SK-N-DZ (cell line): Measurements from ENCODE around the gene SLC18A2.

Experiments used
- DNase-seq: peaks from one replicate; pipeline ENCODE4 v3.0.0-alpha.2; 2015; ENCODE audit warnings: low spot score

The SLC18A2 gene

GRCh38 chr10:117312430-117312829 lies 71.5 kb downstream of the SLC18A2 start:
- no peak for DNase-seq

GRCh38 chr10:117313641-117314040 lies 72.7 kb downstream of the SLC18A2 start:
- no peak for DNase-seq

- no peak for DNase-seq
These were observed 75.8 kb downstream of the SLC18A2 start for GRCh38 chr10:117316701-117317100.

- DNase-seq = no peak
These were observed 78.0 kb downstream of the SLC18A2 start for GRCh38 chr10:117318909-117319308.

GRCh38 chr10:117320050-117320665 lies 79.2 kb downstream of the SLC18A2 start:
- DNase-seq = peak; percentile 29

- DNase-seq = no peak
These were observed 81.3 kb downstream of the SLC18A2 start for GRCh38 chr10:117322260-117322659.

- no peak for DNase-seq
These were observed 83.5 kb downstream of the SLC18A2 start for GRCh38 chr10:117324367-117324766.

GRCh38 chr10:117327262-117327661 lies 86.3 kb downstream of the SLC18A2 start:
- no peak for DNase-seq
